ENCODE measurements around the gene NANOGP8. TPM values are rescaled to one million over a fixed set of nuclear protein-coding genes. Genes with fewer than 3 reads are reported as not detected.

The NANOGP8 gene
- total and polyA plus RNA-seq, 4 donors: 0.17 TPM; not detected in 3

DNA sequence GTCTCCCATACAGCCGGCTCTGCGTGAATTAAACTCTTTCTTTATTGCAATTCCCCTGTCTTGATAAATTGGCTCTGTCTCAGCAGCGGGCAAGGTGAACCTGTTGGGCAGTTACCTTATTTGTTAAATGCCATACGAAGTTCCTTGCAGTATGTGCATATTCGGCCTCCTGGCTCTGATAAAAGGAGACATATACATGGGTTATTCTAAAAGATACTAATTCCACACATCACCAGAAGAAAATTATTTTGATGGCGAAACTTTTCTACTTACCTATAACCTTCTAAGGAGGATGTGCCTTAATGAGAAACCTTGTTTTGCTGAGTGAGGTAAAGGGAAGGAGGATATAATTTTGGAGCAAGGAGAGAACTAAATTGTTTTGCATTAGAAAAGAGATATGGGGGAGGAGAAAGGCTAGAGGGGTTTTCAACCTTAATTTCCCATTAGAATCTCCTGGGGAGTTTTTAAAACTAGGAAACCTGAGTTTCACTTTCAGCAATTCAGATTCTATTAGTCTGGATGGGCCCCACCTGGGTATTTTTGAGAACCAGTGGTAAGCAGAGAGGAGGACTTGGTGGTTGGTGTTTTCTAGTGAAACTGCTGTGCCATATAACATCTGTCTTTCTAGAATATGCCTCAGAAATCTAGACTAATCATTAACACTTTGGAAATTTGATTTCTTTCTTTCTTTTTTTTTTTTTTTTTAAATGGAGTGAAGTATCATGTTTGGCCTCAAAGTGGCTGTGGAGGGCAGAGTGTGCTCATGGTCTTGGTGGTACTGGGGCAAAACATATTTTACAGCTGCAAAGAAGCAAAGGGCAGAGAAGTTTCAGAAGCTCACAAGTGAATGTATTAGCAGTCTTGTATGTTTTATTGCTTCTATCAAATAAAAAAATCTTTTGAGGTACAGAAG lies 23.0 kb downstream of the NANOGP8 start:
- Histone ChIP-seq H3K27me3 (ENCODE audit: control insufficient read depth in 4 of 4, insufficient read depth in 4 of 4, low read length in 3 of 4) (no peaks in the 10 kb centered on the region), H3K36me3 (ENCODE audit: control insufficient read depth in 4 of 4, insufficient read depth in 3 of 4, low read depth in 1 of 4, low read length in 3 of 4) (no peaks in the 10 kb centered on the region), H3K4me3 (ENCODE audit: low read depth in 1 of 3, low read length in 3 of 3) (no peak overlapping the region), H3K9me3 (ENCODE audit: control insufficient read depth in 4 of 4, low read length in 3 of 4) (no peaks in the 10 kb centered on the region), H3K4me1 (ENCODE audit: control insufficient read depth in 4 of 4, insufficient read depth in 4 of 4, low read length in 3 of 4) (peaks cover 0 to 2% (median 0%) of the 10 kb centered on the region in 4 donors), H3K27ac (ENCODE audit: low read depth in 1 of 2, low read length in 2 of 2) (no peak overlapping the region), H3K9ac (ENCODE audit: low read depth in 1 of 2, low read length in 2 of 2) (no peak overlapping the region)
- TF ChIP-seq FOXA2 (IDR thresholded peaks at IDR 0.05) (no peak), YY1 (IDR thresholded peaks at IDR 0.05) (no peak), NR2F2 (IDR thresholded peaks at IDR 0.05) (no peak), FOXA1 (IDR thresholded peaks at IDR 0.05) (no peak), RXRA (IDR thresholded peaks at IDR 0.05) (no peak), RAD21 (IDR thresholded peaks at IDR 0.05) (no peak), JUND (IDR thresholded peaks at IDR 0.05) (no peak), HNF4G (IDR thresholded peaks at IDR 0.05) (no peak), EGR1 (IDR thresholded peaks at IDR 0.05; ENCODE audit: low read depth in 2 of 2) (no peak)
- TF ChIP-seq, protein P1, sequence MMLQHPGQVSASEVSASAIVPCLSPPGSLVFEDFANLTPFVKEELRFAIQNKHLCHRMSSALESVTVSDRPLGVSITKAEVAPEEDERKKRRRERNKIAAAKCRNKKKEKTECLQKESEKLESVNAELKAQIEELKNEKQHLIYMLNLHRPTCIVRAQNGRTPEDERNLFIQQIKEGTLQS (IDR thresholded peaks at IDR 0.05): no peak
- TF ChIP-seq, protein P2, sequence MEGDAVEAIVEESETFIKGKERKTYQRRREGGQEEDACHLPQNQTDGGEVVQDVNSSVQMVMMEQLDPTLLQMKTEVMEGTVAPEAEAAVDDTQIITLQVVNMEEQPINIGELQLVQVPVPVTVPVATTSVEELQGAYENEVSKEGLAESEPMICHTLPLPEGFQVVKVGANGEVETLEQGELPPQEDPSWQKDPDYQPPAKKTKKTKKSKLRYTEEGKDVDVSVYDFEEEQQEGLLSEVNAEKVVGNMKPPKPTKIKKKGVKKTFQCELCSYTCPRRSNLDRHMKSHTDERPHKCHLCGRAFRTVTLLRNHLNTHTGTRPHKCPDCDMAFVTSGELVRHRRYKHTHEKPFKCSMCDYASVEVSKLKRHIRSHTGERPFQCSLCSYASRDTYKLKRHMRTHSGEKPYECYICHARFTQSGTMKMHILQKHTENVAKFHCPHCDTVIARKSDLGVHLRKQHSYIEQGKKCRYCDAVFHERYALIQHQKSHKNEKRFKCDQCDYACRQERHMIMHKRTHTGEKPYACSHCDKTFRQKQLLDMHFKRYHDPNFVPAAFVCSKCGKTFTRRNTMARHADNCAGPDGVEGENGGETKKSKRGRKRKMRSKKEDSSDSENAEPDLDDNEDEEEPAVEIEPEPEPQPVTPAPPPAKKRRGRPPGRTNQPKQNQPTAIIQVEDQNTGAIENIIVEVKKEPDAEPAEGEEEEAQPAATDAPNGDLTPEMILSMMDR (IDR thresholded peaks at IDR 0.05; ENCODE audit: low read depth, low read length, missing input control): no peak
- TF ChIP-seq, protein P3, sequence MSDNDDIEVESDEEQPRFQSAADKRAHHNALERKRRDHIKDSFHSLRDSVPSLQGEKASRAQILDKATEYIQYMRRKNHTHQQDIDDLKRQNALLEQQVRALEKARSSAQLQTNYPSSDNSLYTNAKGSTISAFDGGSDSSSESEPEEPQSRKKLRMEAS (IDR thresholded peaks at IDR 0.05): no peak
- TF ChIP-seq, protein P4, sequence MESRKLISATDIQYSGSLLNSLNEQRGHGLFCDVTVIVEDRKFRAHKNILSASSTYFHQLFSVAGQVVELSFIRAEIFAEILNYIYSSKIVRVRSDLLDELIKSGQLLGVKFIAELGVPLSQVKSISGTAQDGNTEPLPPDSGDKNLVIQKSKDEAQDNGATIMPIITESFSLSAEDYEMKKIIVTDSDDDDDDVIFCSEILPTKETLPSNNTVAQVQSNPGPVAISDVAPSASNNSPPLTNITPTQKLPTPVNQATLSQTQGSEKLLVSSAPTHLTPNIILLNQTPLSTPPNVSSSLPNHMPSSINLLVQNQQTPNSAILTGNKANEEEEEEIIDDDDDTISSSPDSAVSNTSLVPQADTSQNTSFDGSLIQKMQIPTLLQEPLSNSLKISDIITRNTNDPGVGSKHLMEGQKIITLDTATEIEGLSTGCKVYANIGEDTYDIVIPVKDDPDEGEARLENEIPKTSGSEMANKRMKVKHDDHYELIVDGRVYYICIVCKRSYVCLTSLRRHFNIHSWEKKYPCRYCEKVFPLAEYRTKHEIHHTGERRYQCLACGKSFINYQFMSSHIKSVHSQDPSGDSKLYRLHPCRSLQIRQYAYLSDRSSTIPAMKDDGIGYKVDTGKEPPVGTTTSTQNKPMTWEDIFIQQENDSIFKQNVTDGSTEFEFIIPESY (IDR thresholded peaks at IDR 0.05): no peak
- WGBS: 92% methylated on average over 6 of the region's 6 CpGs
- DNase-seq (ENCODE audit: low spot score): no peak

DNA sequence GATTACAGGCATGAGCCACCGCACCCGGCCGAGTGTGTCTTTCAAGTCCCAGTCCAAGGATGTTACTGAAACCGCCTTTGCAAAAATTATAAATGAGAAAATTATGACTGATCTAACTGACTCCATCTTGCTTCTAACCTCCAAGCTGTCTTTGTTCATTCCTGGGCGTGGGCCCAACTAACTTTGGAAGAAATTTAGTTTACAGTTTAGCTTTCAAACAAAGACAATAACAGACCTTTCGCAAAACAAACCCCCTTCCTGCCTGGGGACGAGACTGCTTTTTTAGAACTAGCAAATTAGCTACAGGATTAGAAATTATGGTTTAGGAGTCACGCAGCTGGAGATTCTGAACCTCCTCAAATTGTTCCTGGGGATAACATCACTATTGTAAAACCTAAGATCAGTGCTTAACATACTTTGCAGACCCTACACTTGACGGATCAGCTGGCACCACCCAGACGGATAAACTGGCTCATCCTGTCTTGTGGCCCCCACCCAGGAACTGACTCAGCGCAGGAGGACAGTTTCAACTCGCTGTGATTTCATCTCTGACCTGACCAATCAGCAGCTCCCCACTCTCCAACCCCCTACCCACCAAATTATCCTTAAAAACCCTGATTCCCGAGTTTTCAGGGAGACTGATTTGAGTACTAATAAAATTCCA lies 23.8 kb downstream of the NANOGP8 start:
- no peaks in the 10 kb centered on the region for H3K27me3 ChIP-seq (ENCODE audit: control insufficient read depth in 4 of 4, insufficient read depth in 4 of 4, low read length in 3 of 4)
- H3K9ac ChIP-seq (ENCODE audit: low read depth in 1 of 2, low read length in 2 of 2): no peak overlapping the region
- no peaks in the 10 kb centered on the region for H3K36me3 ChIP-seq (ENCODE audit: control insufficient read depth in 4 of 4, insufficient read depth in 3 of 4, low read depth in 1 of 4, low read length in 3 of 4)
- H3K4me1 ChIP-seq (ENCODE audit: control insufficient read depth in 4 of 4, insufficient read depth in 4 of 4, low read length in 3 of 4): peaks cover 0 to 2% (median 0%) of the 10 kb centered on the region in 4 donors
- no peak overlapping the region for H3K27ac ChIP-seq (ENCODE audit: low read depth in 1 of 2, low read length in 2 of 2)
- H3K4me3 ChIP-seq (ENCODE audit: low read depth in 1 of 3, low read length in 3 of 3): no peak overlapping the region
- no peaks in the 10 kb centered on the region for H3K9me3 ChIP-seq (ENCODE audit: control insufficient read depth in 4 of 4, low read length in 3 of 4)
- TF ChIP-seq FOXA2 (IDR thresholded peaks at IDR 0.05): no peak
- no peak for TF ChIP-seq RAD21 (IDR thresholded peaks at IDR 0.05)
- TF ChIP-seq, protein P2 (IDR thresholded peaks at IDR 0.05; ENCODE audit: low read depth, low read length, missing input control): no peak
- TF ChIP-seq HNF4G (IDR thresholded peaks at IDR 0.05): no peak
- TF ChIP-seq, protein P3 (IDR thresholded peaks at IDR 0.05): no peak
- TF ChIP-seq SP1 (IDR thresholded peaks at IDR 0.05): no peak
- TF ChIP-seq, protein P4 (IDR thresholded peaks at IDR 0.05): no peak
- TF ChIP-seq JUND (IDR thresholded peaks at IDR 0.05): no peak
- no peak for TF ChIP-seq HNF4A (conservative IDR thresholded peaks at IDR 0.05)
- TF ChIP-seq NR2F2 (IDR thresholded peaks at IDR 0.05): no peak
- no peak for TF ChIP-seq EGR1 (IDR thresholded peaks at IDR 0.05; ENCODE audit: low read depth in 2 of 2)
- no peak for TF ChIP-seq GABPA (IDR thresholded peaks at IDR 0.05 in 1 of 2, conservative IDR thresholded peaks at IDR 0.05 in 1 of 2)
- no peak for TF ChIP-seq RXRA (IDR thresholded peaks at IDR 0.05)
- TF ChIP-seq, protein P1 (IDR thresholded peaks at IDR 0.05): no peak
- no peak for TF ChIP-seq TAF1 (conservative IDR thresholded peaks at IDR 0.05)
- WGBS: 81% methylated on average over 13 of the region's 13 CpGs
- no peak for DNase-seq (ENCODE audit: low spot score)
